ENCODE results near the gene ZNF12.

DNA sequence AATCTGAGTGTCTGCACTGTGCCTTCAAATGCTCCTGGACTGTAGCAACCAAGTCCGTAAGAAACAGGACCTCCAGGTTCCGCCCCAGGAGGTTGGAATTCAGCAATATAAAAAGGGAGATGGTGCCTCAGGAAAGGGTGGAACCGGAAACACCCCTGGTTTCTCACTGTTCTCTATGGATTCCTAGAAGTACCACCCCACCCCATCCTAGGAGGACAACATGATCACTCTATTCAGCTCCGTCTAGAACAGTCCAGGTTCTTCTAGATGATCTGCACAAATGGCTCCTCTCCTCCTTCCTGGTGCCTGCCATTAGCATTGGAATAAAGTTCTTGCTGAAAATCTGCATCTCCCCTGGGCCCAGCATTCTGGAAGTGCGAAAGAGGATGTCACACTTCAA, 7.6 kb upstream of the ZNF12 start:
- TF ChIP-seq ARNT (IDR thresholded peaks at IDR 0.05): no peak
- TF ChIP-seq NFRKB (IDR thresholded peaks at IDR 0.05): no peak
- TF ChIP-seq BHLHE40 (IDR thresholded peaks at IDR 0.05; ENCODE audit: borderline replicate concordance): no peak
- no peak for TF ChIP-seq TARDBP (IDR thresholded peaks at IDR 0.05)
